ENCODE results near the gene TRAPPC5. TPM values are rescaled to one million over a fixed set of nuclear protein-coding genes. Genes with fewer than 3 reads are reported as not detected.
A peak's percentile ranks its signal among the peaks of the same experiment; 100 is the strongest.
"Not testable (repeated sequence)": the region's sequence is repeated elsewhere in the genome, so short reads cannot be mapped to it uniquely, and the experiment has no call there.

Gene TRAPPC5
- total RNA-seq, 2 experiments from 2014 or later: 80.1 to 91.0 TPM

GRCh38 chr19:7641290-7642276 is 39.0 kb upstream of the TRAPPC5 start:
- Mint-ChIP-seq H3K27me3 (no peaks in the 10 kb centered on the region), H3K9me3 (ENCODE audit: low read depth) (peaks cover 5% of the 10 kb centered on the region), H3K36me3 (peaks cover 18% of the 10 kb centered on the region), H3K4me1 (peaks cover 18% of the 10 kb centered on the region), H3K27ac (no peak overlapping the region), H3K4me3 (no peak overlapping the region)
- DNase-seq: no peak
- ATAC-seq: no peak
- CTCF ChIA-PET: interaction anchor here (1.3 kb wide), 1 partner anchor 11 kb away, joined by 3 read pairs; no protein-coding TSS in a partner anchor

GRCh38 chr19:7642295-7643030 is 38.2 kb upstream of the TRAPPC5 start:
- no peaks in the 10 kb centered on the region for H3K27me3 Mint-ChIP-seq
- CTCF ChIA-PET: interaction anchor here (1.3 kb wide), 1 partner anchor 10 kb away, joined by 3 read pairs; no protein-coding TSS in a partner anchor
- no peak for DNase-seq
- H3K36me3 Mint-ChIP-seq: peaks cover 18% of the 10 kb centered on the region
- no peak overlapping the region for H3K4me3 Mint-ChIP-seq
- H3K4me1 Mint-ChIP-seq: peaks cover 15% of the 10 kb centered on the region
- no peak for ATAC-seq
- H3K27ac Mint-ChIP-seq: no peak overlapping the region
- H3K9me3 Mint-ChIP-seq (ENCODE audit: low read depth): peaks cover 5% of the 10 kb centered on the region

- Mint-ChIP-seq H3K27me3 (no peaks in the 10 kb centered on the region), H3K9me3 (ENCODE audit: low read depth) (peaks cover 5% of the 10 kb centered on the region), H3K4me1 (peaks cover 10% of the 10 kb centered on the region), H3K27ac (no peak overlapping the region), H3K36me3 (peaks cover 20% of the 10 kb centered on the region), H3K4me3 (no peak overlapping the region)
- ATAC-seq: no peak
- DNase-seq: no peak
- CTCF ChIA-PET: interaction anchor here (1.3 kb wide), 1 partner anchor 10 kb away, joined by 3 read pairs; no protein-coding TSS in a partner anchor
These were observed 37.6 kb upstream of the TRAPPC5 start for GRCh38 chr19:7643031-7643415.

- ATAC-seq; H3K27ac Mint-ChIP-seq; H3K9me3 Mint-ChIP-seq (ENCODE audit: low read depth); H3K27me3 Mint-ChIP-seq; CTCF ChIA-PET; H3K4me1 Mint-ChIP-seq; H3K4me3 Mint-ChIP-seq: not testable (repeated sequence)
- peak; percentile 55 for DNase-seq
- peaks cover 20% of the 10 kb centered on the region for H3K36me3 Mint-ChIP-seq
These were observed 36.7 kb upstream of the TRAPPC5 start for GRCh38 chr19:7643629-7644549.

- CTCF ChIA-PET: no interaction called here
- H3K36me3 Mint-ChIP-seq: peaks cover 18% of the 10 kb centered on the region
- H3K4me1 Mint-ChIP-seq: peaks cover 7% of the 10 kb centered on the region
- no peaks in the 10 kb centered on the region for H3K27me3 Mint-ChIP-seq
- ATAC-seq (no peak), DNase-seq (no peak)
- no peak overlapping the region for H3K27ac Mint-ChIP-seq
- peaks cover 5% of the 10 kb centered on the region for H3K9me3 Mint-ChIP-seq (ENCODE audit: low read depth)
- H3K4me3 Mint-ChIP-seq: no peak overlapping the region
These were observed 36.1 kb upstream of the TRAPPC5 start for GRCh38 chr19:7644550-7644877.

GRCh38 chr19:7645163-7645562 is 35.5 kb upstream of the TRAPPC5 start:
- CTCF ChIA-PET: no interaction called here
- peaks cover under 1% of the 10 kb centered on the region for H3K4me1 Mint-ChIP-seq
- H3K9me3 Mint-ChIP-seq (ENCODE audit: low read depth): peaks cover under 1% of the 10 kb centered on the region
- peaks cover 11% of the 10 kb centered on the region for H3K36me3 Mint-ChIP-seq
- no peaks in the 10 kb centered on the region for H3K27me3 Mint-ChIP-seq
- DNase-seq (no peak), ATAC-seq (no peak)
- no peak overlapping the region for H3K4me3 Mint-ChIP-seq
- H3K27ac Mint-ChIP-seq: no peak overlapping the region

- Mint-ChIP-seq H3K27me3 (peaks cover under 1% of the 10 kb centered on the region), H3K9me3 (ENCODE audit: low read depth) (no peaks in the 10 kb centered on the region), H3K36me3 (peaks cover 8% of the 10 kb centered on the region), H3K4me3 (no peak overlapping the region), H3K27ac (peak overlapping the region; percentile 45), H3K4me1 (no peaks in the 10 kb centered on the region)
- ATAC-seq (no peak), DNase-seq (no peak)
- CTCF ChIA-PET: no interaction called here
These were observed 34.8 kb upstream of the TRAPPC5 start for GRCh38 chr19:7645656-7646425.

- H3K27me3 Mint-ChIP-seq: peaks cover 2% of the 10 kb centered on the region
- no peak overlapping the region for H3K4me3 Mint-ChIP-seq
- CTCF ChIA-PET: no interaction called here
- ATAC-seq (no peak), DNase-seq (no peak)
- peaks cover 8% of the 10 kb centered on the region for H3K36me3 Mint-ChIP-seq
- H3K27ac Mint-ChIP-seq: no peak overlapping the region
- H3K4me1 Mint-ChIP-seq: no peaks in the 10 kb centered on the region
- no peaks in the 10 kb centered on the region for H3K9me3 Mint-ChIP-seq (ENCODE audit: low read depth)
These were observed 34.3 kb upstream of the TRAPPC5 start for GRCh38 chr19:7646426-7646700.

- Mint-ChIP-seq H3K4me1 (peaks cover 3% of the 10 kb centered on the region), H3K27ac (no peak overlapping the region), H3K27me3 (peaks cover 2% of the 10 kb centered on the region), H3K4me3 (no peak overlapping the region), H3K9me3 (ENCODE audit: low read depth) (no peaks in the 10 kb centered on the region), H3K36me3 (peaks cover 8% of the 10 kb centered on the region)
- DNase-seq (no peak), ATAC-seq (no peak)
- CTCF ChIA-PET: no interaction called here
These were observed 33.5 kb upstream of the TRAPPC5 start for GRCh38 chr19:7647156-7647555.

GRCh38 chr19:7648265-7649014 is 32.2 kb upstream of the TRAPPC5 start:
- ATAC-seq (no peak), DNase-seq (no peak)
- Mint-ChIP-seq H3K4me1 (peaks cover 9% of the 10 kb centered on the region), H3K9me3 (ENCODE audit: low read depth) (no peaks in the 10 kb centered on the region), H3K27me3 (peaks cover 2% of the 10 kb centered on the region), H3K36me3 (peaks cover 8% of the 10 kb centered on the region), H3K4me3 (no peak overlapping the region), H3K27ac (no peak overlapping the region)
- CTCF ChIA-PET: interaction anchor here (2.2 kb wide), 1 partner anchor 32 kb away, joined by 11 read pairs; the partner anchor contains the start of gene TRAPPC5

GRCh38 chr19:7650148-7650547 is 30.5 kb upstream of the TRAPPC5 start:
- H3K36me3 Mint-ChIP-seq: peaks cover 6% of the 10 kb centered on the region
- no peaks in the 10 kb centered on the region for H3K9me3 Mint-ChIP-seq (ENCODE audit: low read depth)
- no peak overlapping the region for H3K27ac Mint-ChIP-seq
- H3K4me1 Mint-ChIP-seq: peaks cover 9% of the 10 kb centered on the region
- CTCF ChIA-PET: interaction anchor here (1.3 to 1.5 kb wide), 2 partner anchors 28 to 82 kb away, joined by 3 to 5 read pairs; no protein-coding TSS in a partner anchor
- no peak overlapping the region for H3K4me3 Mint-ChIP-seq
- DNase-seq (no peak), ATAC-seq (no peak)
- peaks cover 2% of the 10 kb centered on the region for H3K27me3 Mint-ChIP-seq
